GM21717 (cell line): Measurements from ENCODE around the gene HHAT.

Source experiments
- ATAC-seq: cut with Tn5 transposase; IDR thresholded peaks from one replicate; pipeline ENCODE4 v1.9.1; 2021; ENCODE audit warnings: mild to moderate bottlenecking, moderate library complexity; ENCODE audit not compliant: unreplicated experiment

The HHAT gene

DNA sequence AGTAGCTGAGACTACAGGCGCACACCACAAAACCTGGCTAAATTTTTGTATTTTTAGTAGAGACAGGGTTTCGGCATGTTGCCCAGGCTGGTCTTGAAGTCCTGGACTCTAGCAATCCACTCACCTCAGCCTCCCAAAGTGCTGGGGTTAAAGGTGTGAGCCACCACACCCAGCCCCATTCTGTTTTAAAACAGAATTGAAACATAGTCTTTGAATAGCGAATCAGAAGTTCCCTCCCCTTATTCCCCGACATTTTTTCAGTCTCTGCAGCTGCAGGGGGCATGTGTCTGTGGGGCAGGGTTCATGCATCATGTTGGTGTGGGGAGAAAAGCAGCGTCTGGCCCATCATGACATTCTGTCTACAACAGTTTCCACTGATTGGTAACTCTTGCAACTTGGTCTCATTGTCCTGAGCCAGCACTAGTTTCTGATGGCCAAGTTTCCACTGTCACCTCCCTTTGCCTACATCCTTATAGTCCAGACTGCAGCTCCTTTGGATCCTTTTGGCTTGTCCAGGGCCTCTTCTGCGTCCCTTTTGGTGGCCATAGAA lies 15.6 kb upstream of the HHAT start:
- ATAC-seq = no peak

DNA sequence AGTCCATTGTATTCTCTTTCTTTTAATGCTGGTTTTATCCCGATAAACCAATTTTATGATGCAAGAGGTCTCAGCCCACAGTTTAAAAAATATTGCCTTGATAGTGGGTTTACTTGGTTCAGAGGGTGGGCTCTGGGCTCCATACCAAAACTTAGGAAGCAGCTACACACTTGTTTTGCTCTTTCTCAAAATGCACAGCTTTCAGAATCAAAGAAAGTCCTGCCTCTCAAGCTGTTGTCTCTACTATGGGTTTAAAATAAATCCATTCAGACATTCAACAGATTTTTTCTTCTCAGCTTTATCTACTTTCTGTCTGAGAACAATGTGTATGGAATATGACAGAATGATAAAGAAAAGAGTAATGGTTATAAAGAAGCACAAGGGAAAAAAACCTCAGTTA lies 14.8 kb upstream of the HHAT start:
- no peak for ATAC-seq

DNA sequence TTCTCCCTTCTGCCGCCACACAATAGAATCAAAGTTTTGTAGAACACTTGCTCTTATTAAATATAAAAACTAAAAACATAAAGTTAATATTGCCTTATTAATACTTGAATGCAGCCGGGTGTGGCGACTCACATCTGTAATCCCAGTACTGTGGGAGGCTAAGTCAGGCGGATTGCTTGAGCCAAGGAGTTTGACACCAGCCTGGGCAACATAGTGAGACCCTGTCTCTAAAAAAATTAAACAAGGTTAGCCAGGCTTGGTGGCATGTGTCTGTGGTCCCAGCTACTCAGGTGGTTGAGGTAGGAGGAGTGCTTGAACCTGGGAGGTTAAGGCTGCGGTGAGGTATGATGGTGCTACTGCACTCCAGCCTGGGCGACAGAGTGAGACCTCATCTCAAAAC lies 13.2 kb upstream of the HHAT start:
- ATAC-seq = no peak

DNA sequence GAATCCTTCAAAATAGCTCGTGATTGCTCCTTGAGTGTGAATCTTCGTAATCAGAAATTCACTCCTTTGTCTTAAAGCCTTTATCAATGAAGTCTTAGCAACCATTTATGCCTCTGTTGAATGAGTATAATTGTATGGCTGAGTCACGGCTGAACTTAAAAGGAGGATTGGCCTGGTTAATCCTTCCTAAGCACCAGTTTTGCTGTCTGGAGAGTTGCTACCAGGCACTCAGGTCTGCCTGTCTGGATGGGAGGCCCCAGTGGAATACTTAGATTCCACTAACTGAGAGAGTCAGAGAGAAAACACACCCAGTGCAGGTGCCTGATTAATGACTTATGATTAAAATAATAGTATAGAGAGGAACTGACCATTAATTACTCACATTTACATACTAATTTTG lies 7.6 kb upstream of the HHAT start:
- no peak for ATAC-seq

DNA sequence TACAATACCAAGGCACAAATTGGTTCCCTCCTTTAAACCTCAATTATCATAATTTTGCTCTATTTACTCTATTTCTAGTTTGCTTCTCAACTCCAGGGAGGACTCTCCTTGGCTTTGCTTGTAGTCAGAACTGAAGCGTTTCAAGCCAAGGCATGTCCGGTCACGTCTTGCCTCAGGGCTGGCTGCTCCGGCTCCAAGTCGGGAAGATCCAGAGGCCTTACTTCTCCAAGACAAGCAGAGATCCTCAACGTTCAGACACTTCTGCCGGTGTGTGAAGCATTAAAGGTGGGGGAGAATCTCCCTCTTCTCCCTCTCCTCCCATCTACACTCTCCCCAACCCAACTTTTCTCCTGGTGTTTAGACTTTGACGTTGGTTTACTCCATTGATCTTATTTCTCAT lies 7.2 kb upstream of the HHAT start:
- no peak for ATAC-seq

DNA sequence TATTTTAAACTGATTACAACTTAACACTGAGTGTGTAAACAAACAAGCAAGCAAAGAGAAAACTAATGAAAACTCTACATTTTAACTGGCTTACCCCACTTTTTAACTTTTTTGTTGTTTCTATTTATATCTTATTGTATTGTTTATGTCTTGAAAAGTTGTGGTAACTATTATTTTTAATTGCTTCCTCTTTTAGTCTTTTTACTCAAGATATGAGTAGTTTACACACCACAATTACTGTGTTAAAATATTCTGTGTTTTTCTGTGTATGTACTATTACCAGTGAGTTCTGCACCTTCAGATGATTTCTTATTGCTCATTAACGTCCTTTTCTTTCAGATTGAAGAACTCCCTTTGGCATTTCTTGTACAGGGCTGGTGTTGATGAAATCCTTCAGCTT lies 4.7 kb upstream of the HHAT start:
- no peak for ATAC-seq

DNA sequence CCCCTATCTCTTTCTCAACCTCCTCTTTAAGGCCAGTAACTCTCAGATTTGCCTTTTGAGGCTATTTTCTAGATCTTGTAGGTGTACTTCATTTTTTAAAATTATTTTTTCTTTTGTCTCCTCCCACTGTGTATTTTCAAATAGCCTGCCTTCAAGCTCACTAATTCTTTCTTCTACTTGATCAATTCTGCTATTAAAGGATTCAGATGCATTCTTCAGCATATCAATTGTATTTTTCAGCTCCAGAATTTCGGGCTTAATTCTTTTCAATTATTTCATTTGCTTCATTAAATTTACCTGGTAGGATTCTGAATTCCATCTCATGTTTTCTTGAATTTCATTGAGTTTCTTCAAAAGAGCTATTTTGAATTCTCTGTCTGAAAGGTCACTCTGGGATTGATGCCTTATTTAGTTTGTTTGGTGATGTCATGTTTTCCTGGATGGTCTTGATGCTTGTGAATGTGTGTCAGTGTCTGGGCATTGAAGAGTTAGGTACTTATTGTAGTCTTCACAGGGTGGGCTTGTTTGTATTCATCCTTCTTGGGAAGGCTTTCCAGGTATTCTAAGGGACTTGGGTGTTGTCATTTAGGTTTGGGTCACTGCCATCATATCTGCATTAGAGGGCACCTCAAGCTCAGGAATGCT lies 3.6 kb upstream of the HHAT start:
- ATAC-seq = no peak

DNA sequence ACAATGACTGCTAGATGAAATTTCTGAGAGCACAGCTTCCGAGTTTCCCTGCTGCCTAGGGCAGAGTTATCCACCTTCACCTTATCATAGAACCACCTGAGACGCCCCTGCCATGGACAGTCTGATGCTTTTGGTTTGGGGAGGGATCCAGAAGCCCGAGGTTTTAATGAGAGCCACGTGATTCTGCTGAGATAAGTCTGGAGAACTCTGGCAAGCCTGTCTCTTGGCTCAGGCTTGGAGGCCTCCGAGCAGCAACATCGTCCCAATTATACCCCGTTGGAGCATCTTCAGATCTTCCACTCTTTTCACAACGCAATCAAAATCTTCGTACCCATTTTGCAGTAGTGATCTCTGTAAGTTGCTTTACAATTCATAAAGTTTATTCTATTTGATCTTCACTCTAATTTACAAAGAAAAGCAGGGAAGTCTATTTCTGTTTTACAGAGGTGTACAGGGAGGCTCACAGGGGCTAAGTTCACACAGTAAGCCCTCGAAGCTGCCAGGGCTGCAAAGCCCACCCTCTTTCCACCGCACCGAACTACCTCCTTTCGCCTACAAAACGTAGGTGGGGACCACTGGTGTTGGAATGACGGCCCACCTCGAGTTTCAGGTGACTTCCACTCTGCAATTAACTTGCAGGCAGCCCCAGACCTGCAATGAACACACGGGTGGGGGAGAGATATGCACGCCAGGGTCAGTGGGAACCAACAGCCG lies 513 bp upstream of the HHAT start:
- no peak for ATAC-seq

DNA sequence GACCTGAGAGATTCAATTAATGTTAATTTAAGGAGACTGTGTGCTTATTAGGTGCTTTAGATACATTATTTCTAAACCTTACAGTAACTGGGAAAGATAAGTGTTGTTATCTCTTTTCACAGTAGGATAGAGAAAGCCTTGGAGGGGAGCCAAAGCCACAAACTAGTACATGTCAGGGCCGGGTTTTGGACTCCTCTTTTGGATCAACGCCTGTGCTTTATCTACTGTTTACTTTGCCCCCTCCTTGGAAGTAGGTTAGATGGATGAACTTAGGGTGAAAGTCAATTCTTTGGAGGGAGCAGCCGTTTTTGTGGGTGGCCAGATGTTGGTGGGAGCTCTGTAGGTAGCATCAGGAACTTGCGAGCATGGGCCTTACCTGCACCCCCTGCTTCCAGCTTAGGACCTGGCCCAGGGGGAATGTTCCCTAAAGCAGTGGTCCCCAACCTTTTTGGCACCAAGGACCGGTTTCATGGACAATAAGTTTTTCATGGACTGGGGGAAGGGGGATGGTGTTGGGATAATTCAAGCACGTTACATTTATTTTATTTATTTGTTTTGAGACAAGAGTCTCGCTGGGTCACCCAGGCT lies 1.7 kb downstream of the HHAT start:
- ATAC-seq = no peak

DNA sequence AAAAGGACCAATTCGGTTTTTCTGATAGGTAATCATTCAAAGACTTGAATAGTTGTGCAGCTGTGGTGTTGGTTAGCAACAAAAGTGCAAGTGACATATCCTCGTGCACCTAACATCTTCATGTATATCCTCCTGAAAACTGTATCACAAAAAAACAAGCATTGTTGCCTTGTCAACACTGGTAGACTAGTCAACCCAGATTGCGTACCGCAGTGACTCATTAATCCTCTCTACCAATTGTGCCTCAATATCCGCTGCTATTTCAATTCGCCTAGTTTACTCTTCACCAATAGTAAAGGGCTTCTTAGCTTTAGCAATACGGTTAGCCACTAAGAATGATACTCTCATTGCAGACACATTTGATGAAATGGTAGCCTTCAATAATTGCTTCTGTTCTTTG lies 3.5 kb downstream of the HHAT start:
- ATAC-seq = no peak

DNA sequence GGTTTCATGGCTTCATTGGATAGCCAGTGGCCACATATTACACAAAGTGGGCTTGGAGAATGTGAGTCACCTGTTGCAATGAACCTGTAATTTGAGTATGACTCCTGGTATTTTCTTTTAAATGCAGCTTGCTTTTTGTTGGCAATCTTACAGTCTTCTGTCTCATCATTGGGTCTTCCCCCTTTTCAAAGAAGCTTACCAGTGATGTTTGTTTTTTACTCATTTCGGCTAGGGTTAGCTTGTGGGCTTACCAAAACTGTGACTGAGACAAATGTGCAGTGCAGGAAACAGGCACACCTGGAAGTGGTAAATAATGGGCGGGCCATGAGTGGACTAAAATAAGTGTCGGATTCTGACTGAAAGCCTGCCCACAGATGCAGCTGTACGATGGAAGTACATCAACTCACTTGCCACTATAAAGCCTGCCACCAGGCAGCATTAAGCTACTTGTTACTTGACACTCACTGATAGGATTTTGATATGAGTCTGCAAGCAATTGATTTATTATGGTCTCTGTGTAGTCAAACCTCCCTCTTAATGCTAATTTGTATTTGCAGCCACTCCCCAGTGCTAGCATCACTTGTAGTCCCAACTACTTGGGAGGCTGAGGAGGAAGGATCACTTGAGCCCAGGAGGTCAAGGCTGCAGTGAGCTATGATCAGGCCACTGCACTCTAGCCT lies 4.2 kb downstream of the HHAT start:
- peak; percentile 78 for ATAC-seq

DNA sequence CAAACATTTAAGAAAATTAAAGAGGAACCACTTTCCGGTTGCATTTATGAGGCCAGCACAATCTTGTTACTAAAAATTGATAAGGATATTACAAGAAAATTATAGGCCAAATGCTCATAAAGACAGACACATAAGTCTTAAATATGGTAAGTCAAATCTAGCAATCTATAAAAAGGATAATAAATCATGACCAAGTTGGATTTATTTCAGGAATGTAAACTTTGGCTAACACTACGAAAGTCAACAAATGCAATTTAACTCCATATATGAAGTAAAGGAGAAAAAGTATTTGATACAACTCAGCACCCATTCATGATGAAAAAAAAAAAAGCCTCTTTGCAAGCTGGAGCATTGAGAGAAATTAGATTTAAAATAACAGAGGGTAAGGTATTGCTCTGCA lies 6.3 kb downstream of the HHAT start:
- ATAC-seq = no peak

DNA sequence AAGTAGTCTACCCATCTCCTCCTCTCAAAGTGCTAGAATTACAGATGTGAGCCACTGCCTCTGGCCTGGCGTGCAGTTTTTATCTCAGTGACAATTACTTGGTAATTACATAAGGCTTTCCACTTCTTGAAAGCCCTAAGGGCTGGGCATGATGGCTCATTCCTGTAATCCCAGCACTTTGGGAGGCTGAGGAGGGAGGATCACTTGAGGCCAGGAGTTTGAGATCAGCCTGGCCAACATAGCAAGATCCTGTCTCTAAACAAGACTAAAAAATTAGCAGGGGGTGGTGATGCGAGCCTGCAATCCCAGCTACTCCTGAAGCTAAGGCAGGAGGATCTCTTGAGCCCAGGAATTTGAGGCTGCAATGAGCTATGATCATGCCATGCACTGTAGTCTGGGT lies 7.7 kb downstream of the HHAT start:
- ATAC-seq = no peak

DNA sequence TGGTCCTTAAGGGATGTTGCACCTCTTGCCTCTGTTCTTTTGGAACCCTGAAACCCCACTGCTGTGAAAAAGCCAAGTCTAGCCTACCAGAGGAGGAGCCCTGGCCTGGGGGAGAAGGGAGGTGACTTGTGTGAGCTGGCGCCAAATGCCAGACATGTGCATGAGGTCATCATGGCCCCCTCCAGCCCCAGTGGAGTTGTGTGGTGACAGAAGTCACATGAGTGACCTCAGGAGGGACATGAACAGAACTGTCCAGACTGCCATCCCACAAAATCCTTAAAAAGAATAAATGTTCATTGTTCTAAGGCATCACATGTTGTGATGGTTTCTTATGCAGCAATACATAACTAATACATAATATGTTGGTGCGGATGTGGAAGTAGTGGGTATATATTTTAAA lies 10.8 kb downstream of the HHAT start:
- ATAC-seq = no peak

DNA sequence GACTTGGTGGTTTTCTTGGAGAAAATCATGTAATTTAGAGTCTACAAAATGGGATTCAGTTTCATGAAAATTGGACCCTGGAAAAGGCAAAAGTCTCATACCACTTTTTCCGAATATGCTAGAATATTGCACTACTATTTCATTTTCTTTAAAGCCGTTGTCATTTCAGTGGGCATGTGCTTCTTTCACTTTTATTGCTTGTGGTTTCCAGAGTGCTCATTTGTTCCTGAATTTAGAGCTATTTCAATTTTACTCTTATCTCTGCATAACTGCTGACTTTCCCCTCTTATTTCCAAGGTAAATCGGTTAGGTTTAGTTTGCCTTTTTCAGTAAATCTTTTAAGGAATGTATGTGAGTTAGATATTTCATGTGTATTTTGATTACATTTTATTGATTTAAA lies 11.6 kb downstream of the HHAT start:
- ATAC-seq = no peak

DNA sequence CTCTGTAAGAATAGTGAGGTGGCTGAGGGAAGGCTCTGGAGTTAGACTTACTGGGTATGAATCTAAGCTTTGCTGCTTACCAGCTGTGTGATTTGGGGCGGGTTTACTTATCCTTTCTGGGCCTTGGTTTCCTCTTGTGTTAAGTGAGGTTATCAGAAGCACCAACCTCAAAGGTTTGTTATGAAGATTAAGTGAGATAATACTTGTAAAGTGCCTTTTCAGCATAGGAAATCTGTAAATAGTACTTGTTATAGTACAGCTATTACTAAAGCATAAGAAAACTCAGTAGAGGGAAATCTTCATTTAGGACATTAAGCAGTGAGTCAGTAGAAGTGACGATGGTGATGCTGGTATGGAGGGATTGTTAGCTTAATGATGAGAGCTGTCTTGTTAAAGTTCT lies 12.1 kb downstream of the HHAT start:
- no peak for ATAC-seq

DNA sequence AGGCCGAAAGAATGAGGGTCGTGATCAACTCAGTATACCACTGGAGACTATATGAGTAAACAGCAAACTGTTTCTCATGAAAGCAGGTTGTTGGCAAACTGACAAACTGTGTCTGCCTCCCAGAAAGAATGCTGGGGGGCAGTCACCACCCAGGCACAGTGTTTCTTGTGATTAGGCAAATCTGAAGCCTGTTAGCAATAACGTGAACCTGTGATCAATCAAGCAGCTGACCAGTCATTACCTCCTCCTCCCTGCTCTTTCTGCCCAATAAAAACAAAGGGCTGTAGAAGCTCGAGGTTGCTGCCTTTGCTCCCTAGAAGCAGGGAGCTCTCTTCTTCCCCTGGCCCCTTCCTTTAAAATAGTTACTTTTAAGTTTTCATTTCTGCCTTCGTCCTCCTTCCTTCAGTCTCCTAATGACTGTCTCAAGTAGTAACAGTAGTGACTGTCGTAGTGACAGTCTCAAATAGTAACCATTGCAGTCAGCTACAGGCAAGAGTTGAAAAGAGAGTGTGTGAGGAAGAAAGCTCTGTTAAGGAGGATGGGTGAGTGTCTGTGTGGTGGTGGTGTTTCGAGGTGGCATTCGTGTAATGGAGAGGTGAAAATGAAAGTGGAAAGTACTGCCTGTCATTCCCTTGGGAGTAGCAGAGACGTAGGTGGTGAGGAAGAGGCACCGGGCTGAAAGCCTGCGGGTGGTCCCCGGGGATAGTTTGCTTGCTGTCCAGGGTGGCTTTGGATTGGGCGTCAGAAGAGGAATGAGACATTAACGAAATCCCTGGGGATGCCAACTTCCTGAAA lies 14.5 kb downstream of the HHAT start:
- ATAC-seq = peak; percentile 53

DNA sequence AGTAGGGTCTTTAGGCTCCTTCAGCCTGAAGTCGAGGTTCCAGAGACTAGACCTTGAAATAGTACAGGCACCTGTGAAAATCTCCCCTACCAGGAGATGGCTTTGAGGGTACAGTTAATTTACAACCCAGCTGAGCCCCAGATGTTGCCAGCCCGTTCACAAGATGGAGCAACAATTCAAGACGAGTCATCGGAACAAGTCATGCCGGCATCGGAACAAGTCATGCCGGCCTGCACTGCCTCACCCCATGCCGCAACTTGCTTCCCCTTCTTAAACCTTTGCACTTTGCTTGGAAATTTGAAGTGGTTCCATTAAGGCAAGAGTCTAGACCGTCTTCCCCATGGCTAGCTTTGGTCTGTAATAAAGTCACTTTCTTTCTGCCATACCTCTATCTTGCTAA lies 16.0 kb downstream of the HHAT start:
- ATAC-seq = no peak

DNA sequence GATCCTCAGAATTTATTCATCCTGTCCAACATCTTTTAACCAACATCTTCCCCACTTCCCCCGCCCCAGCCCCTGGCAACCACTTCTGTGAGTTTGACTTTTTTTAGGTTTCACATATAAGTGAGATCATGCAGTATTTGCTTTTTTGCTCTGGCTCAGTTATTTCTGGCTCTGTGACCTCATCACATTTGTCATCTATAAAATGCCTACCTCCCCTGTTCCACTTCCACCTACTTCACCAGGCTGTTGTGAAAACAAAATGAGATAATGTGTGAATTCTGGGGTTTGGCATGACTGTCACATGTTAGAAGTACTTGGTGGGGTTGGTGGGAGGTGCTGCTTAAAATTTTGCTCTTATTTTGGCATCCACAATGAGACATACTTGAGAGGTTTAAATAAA lies 18.4 kb downstream of the HHAT start:
- ATAC-seq = peak; percentile 50

DNA sequence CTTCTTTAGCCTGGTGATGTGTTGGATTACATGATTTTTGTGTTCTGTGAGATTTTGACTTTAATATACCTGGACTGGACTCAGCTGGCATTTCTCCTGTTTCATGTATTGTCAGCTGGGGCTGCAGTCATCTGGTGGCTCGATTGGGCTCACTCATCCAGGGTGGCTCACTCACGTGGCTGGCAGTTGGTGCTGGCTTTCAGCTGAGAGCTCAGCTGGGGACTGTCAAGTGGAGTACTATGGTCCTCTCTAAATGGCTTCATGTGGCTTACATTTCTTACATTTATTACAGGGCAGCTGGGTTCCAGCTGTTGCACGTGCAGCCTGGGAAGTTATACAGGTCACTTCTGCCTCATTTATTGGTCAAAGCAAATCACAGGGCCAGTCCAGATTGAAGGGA lies 22.8 kb downstream of the HHAT start:
- ATAC-seq = no peak

DNA sequence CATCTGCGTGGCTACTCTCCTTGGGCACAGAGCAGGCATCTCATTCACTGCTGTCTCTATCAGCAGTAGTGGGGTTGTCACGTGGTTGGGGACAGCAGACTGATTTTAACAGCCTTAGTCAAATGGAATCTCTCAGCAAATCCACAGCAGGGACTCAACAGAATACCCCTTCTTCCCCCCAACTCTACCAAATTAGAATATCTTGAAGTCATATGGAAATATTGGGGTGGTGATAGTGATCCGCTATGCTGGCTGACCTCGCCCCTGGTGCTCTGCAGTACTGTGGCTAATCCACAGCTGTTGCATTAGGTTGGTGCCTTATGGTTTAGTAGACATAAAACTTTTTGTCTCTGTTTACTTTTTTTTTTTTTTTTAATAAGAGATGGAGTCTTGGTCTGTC lies 23.9 kb downstream of the HHAT start:
- ATAC-seq = no peak
